ENCODE measurements around the gene LCN10. TPM values are rescaled to one million over a fixed set of nuclear protein-coding genes. Genes with fewer than 3 reads are reported as not detected.
"Not testable (repeated sequence)": the region's sequence is repeated elsewhere in the genome, so short reads cannot be mapped to it uniquely, and the experiment has no call there.

Gene LCN10
- total and polyA plus RNA-seq, 2 of the 13 experiments (the other 11 are each of a cell fraction or from before 2014, with no cell fraction given) = 0.53 to 0.61 TPM

- intact Hi-C loops (cut with micrococcal nuclease; ENCODE audit: unreplicated experiment) = loop anchor here (5.0 to 10.0 kb wide), 3 partner anchors 58 to 138 kb away; partner anchors contain the start of genes PHPT1 and TRAF2
- TSS peak; percentile 45 for BruUV-seq (replicated peaks)
- CTCF ChIA-PET (ENCODE audit: low intra/inter-chr PET ratio, low total read pairs) = not testable (repeated sequence)
- TF ChIP-seq HOXA3 (CRISPR knock-in tag; IDR thresholded peaks at IDR 0.05) = peak; percentile 73
- peak; percentile 77 for TF ChIP-seq PHF21A (CRISPR knock-in tag; IDR thresholded peaks at IDR 0.05)
- TF ChIP-seq TARDBP (CRISPR knock-in tag; IDR thresholded peaks at IDR 0.05) = peak; percentile 48; the same call in 1 of the 2 replicates
- TF ChIP-seq SIX1 (CRISPR knock-in tag; IDR thresholded peaks at IDR 0.05; ENCODE audit: borderline replicate concordance) = peak; percentile 10; the same call in 1 of the 2 replicates
- peak; percentile 79 for TF ChIP-seq ZNF264 (CRISPR knock-in tag; IDR thresholded peaks at IDR 0.05)
- TF ChIP-seq, protein P1, sequence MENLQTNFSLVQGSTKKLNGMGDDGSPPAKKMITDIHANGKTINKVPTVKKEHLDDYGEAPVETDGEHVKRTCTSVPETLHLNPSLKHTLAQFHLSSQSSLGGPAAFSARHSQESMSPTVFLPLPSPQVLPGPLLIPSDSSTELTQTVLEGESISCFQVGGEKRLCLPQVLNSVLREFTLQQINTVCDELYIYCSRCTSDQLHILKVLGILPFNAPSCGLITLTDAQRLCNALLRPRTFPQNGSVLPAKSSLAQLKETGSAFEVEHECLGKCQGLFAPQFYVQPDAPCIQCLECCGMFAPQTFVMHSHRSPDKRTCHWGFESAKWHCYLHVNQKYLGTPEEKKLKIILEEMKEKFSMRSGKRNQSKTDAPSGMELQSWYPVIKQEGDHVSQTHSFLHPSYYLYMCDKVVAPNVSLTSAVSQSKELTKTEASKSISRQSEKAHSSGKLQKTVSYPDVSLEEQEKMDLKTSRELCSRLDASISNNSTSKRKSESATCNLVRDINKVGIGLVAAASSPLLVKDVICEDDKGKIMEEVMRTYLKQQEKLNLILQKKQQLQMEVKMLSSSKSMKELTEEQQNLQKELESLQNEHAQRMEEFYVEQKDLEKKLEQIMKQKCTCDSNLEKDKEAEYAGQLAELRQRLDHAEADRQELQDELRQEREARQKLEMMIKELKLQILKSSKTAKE (CRISPR knock-in tag; IDR thresholded peaks at IDR 0.05; ENCODE audit: borderline replicate concordance) = peak; percentile 67; the same call in 1 of the 2 replicates
- TF ChIP-seq SP5 (CRISPR knock-in tag; IDR thresholded peaks at IDR 0.05; ENCODE audit: borderline replicate concordance, low read depth) = 0 out of 2 replicates have a peak, but pooled peaks have one; percentile 63
- TF ChIP-seq NFKBIZ (CRISPR knock-in tag; IDR thresholded peaks at IDR 0.05) = 0 out of 2 replicates have a peak, but pooled peaks have one; percentile 45
- peak; percentile 47; the same call in 1 of the 2 replicates for TF ChIP-seq HDAC1 (CRISPR knock-in tag; IDR thresholded peaks at IDR 0.05)
- TF ChIP-seq ZNF687 (CRISPR knock-in tag; IDR thresholded peaks at IDR 0.05) = peak; percentile 50; the same call in 1 of the 2 replicates
- TF ChIP-seq ZNF772 (CRISPR knock-in tag; IDR thresholded peaks at IDR 0.05) = peak; percentile 40; the same call in 1 of the 2 replicates
- TF ChIP-seq POLR2AphosphoS5 (IDR thresholded peaks at IDR 0.05; ENCODE audit: low read depth, low read length) = peak; percentile 71
- TF ChIP-seq ETV5 (CRISPR knock-in tag; IDR thresholded peaks at IDR 0.05; ENCODE audit: borderline replicate concordance) = peak; percentile 64
- TF ChIP-seq JUND (CRISPR knock-in tag; IDR thresholded peaks at IDR 0.05) = peak; percentile 39; the same call in 1 of the 2 replicates
- peak; percentile 38; the same call in 1 of the 2 replicates for TF ChIP-seq ATF1 (CRISPR knock-in tag; IDR thresholded peaks at IDR 0.05)
These were observed 46.1 kb upstream of the LCN10 start for GRCh38 chr9:136788644-136789522.

More at GRCh38 chr9:136788644-136789522, 46.1 kb upstream of the LCN10 start:
- H3K4me1 ChIP-seq (ENCODE audit: insufficient read depth, low read length) = peaks cover 82% of the 10 kb centered on the region
- H3K9me3 ChIP-seq (ENCODE audit: low read length); H3K27me3 ChIP-seq (ENCODE audit: control insufficient read depth in 1 of 2, insufficient read depth in 2 of 2, low read length in 2 of 2); H4K20me1 ChIP-seq (ENCODE audit: insufficient read depth, low read length); H2AFZ ChIP-seq (ENCODE audit: low read length); ATAC-seq; in situ Hi-C loops (cut with HindIII; ENCODE audit: extremely low pct_ligation_motif_present, low pct_unique_long_range_greater_than_20kb): not testable (repeated sequence)
- peak overlapping the region; percentile 67 for H3K9ac ChIP-seq (ENCODE audit: insufficient read depth, low read depth, low read length)
- H3K4me3 ChIP-seq (replicated peaks in 1 of 3; ENCODE audit: insufficient read depth in 1 of 3, low read depth in 2 of 3, low read length in 3 of 3) = peak overlapping the region; percentile 57 to 67 (median 65)
- FAIRE-seq (peak; percentile 23), DNase-seq (ENCODE audit: low spot score) (peak; percentile 80)
- POLR2A ChIA-PET = interaction anchor here (0.6 to 1.9 kb wide), 7 partner anchors 11 to 247 kb away, joined by 3 to 9 read pairs (median 4); partner anchors contain the start of gene FBXW5
- 2% methylated on average over 24 of the region's 27 CpGs for WGBS (ENCODE audit: low lambda C conversion rate)
- peaks cover 24% of the 10 kb centered on the region for H3K79me2 ChIP-seq (ENCODE audit: insufficient read depth, low read length)
- peak overlapping the region; percentile 91 for H3K4me2 ChIP-seq (ENCODE audit: low read depth, low read length)
- H3K36me3 ChIP-seq (replicated peaks in 1 of 2; ENCODE audit: control insufficient read depth in 1 of 2, insufficient read depth in 2 of 2, low read length in 2 of 2) = 0 out of 5 replicates have a peak, but pooled peaks cover 0 to 12% of the 10 kb centered on the region in 2 experiments
- peak overlapping the region; percentile 91 for H3K27ac ChIP-seq (ENCODE audit: extremely low read length, insufficient read depth, low read length)
